ENCODE data around the gene ANTXR1.

Gene ANTXR1

DNA sequence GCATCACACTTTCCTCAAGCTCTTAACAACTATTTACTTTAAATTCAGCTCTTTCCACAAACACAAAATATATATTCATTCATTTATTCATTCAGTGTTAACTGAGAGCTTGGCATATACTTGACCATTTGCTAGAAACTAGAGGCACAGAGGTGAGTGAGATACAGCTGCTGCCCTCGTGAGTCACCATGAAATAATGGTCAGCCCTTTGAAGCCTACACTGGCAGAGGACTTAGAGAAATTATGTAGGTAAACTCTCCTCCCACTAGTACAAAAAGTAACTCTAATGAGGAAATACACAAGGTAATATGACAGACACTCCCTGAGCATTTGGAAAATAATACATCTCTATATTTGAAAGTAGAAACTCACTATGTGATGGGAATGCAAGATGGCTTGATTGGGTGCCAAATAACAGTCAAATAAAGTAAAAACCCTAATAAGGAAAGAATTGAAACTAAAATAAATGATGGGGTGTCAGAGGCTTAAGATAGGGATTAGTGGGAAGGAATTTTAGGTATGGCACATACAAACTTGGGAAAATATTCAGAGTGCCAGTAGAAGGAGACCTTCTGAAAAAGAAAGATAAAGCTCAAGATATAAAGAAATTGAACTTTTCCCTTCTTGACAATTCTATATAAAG is 61.1 kb downstream of the ANTXR1 start:
- TF ChIP-seq, protein P1, sequence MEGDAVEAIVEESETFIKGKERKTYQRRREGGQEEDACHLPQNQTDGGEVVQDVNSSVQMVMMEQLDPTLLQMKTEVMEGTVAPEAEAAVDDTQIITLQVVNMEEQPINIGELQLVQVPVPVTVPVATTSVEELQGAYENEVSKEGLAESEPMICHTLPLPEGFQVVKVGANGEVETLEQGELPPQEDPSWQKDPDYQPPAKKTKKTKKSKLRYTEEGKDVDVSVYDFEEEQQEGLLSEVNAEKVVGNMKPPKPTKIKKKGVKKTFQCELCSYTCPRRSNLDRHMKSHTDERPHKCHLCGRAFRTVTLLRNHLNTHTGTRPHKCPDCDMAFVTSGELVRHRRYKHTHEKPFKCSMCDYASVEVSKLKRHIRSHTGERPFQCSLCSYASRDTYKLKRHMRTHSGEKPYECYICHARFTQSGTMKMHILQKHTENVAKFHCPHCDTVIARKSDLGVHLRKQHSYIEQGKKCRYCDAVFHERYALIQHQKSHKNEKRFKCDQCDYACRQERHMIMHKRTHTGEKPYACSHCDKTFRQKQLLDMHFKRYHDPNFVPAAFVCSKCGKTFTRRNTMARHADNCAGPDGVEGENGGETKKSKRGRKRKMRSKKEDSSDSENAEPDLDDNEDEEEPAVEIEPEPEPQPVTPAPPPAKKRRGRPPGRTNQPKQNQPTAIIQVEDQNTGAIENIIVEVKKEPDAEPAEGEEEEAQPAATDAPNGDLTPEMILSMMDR (IDR thresholded peaks at IDR 0.05; ENCODE audit: low read depth, low read length, missing control alignments), result no peak
- no peak for DNase-seq (ENCODE audit: extremely low read depth, low read depth)
- H3K4me3 ChIP-seq (replicated peaks; ENCODE audit: low read depth, low read length), result no peak overlapping the region

DNA sequence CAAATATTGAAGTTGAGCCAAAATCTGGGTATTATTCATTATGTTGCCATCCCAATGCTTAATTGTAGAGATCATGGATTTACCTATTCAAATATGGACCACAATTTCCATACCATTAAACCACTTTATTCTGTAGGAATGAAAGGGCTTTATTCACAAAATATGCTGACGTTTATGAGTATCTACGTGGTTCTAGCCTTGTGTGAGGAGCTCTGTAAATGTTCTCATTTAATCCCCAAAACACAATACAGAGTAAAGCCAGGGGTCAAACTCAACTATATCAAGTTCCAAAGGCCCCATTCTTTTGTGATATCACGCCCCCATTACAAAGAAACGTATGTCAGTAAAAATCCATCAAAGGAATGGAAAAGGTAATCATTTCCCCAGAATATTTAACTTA is 61.9 kb downstream of the ANTXR1 start:
- TF ChIP-seq, protein P1 (IDR thresholded peaks at IDR 0.05; ENCODE audit: low read depth, low read length, missing control alignments), result no peak
- DNase-seq (ENCODE audit: extremely low read depth, low read depth), result no peak
- H3K4me3 ChIP-seq (replicated peaks; ENCODE audit: low read depth, low read length), result no peak overlapping the region

DNA sequence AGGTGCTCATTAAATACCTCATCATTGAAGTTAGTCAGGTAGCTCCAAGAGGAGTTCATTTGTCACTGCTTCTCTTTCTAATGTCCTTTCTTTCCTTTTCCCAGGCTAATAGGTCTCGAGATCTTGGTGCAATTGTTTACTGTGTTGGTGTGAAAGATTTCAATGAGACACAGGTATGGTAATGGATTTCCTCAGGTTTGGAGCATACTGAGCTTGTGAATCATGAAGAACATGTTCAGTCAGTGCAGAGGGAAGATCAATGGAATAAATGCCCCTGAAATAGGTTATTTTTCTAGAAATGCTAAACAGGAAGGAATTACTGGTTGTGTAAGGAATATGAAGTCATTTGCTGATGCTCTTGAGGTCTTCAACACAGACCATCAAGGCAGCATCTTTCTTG is 62.5 kb downstream of the ANTXR1 start:
- DNase-seq (ENCODE audit: extremely low read depth, low read depth), result no peak
- TF ChIP-seq, protein P1 (IDR thresholded peaks at IDR 0.05; ENCODE audit: low read depth, low read length, missing control alignments), result no peak
- H3K4me3 ChIP-seq (replicated peaks; ENCODE audit: low read depth, low read length), result no peak overlapping the region

DNA sequence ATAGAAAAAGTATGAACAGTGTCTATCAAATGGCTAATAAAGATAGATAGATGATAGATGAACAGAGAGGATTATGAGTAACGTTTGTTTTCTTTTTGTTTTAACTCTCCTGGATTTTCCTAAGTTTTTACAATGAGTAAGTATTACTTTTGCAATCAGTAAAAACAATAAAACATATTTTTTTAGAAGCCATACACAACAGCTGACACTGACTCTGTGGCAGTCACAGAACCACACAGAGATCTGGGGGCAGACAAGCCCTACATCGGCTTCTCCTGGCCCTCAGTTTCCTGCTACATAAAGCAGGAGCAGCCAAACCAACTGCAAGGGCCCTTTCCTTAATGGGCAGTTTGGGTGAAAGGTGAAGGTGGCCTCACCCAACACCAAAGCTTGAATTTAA is 63.6 kb downstream of the ANTXR1 start:
- H3K4me3 ChIP-seq (replicated peaks; ENCODE audit: low read depth, low read length), result no peak overlapping the region
- TF ChIP-seq, protein P1 (IDR thresholded peaks at IDR 0.05; ENCODE audit: low read depth, low read length, missing control alignments), result no peak
- DNase-seq (ENCODE audit: extremely low read depth, low read depth), result no peak

DNA sequence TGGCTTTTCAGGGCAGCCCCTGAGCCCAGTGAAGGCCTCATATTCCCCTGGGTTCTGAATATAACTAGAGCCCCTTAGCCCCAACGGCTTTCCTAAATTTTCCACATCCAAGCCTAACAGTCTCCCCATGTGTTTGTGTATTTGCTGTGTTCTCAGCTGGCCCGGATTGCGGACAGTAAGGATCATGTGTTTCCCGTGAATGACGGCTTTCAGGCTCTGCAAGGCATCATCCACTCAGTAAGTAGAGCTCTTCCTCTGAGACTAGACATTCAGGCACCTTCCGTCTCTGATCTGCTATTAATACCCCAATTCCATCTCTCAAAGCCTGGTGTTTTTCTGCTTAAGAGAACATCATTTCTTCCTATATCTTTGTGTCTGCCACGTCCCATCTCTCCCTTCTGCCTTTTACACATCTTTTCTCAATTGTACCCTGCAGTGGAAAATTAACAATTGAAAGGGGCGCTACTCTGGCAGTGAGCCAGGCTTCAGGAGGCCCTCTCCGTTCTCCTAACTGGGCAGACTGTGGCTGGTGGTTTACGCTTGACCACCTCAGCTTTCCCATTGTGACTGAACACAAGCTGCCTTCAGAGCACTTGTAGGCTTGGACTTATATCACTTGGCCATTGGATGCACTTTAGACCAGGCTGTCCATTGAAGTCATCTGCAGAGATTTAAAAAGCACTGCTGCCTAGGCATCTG is 64.4 kb downstream of the ANTXR1 start:
- TF ChIP-seq, protein P1 (IDR thresholded peaks at IDR 0.05; ENCODE audit: low read depth, low read length, missing control alignments), result no peak
- no peak for DNase-seq (ENCODE audit: extremely low read depth, low read depth)

DNA sequence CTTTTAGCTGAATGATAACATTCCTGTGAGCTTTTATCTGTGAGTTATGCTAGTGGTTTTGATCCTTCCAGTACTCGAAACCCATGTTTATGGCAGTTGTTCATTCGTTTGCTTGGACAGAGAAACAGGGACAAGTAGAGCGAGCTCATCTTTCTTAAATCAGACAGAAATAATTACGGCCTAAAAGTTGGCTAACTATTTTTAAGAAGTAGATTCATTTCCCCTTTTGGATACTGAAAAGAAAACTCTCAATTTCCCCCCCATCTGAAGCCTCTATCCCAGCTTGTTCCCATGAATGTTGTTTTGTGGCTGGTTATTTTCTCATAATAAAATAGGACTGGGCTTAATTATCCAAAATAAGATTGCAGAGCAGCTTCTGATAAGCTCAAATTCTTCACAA is 67.1 kb downstream of the ANTXR1 start:
- H3K4me3 ChIP-seq (replicated peaks; ENCODE audit: low read depth, low read length), result no peak overlapping the region
- TF ChIP-seq, protein P1 (IDR thresholded peaks at IDR 0.05; ENCODE audit: low read depth, low read length, missing control alignments), result no peak
- no peak for DNase-seq (ENCODE audit: extremely low read depth, low read depth)

More for the DNA sequence above, 64.4 kb downstream of the ANTXR1 start:
- no peak overlapping the region for H3K4me3 ChIP-seq (replicated peaks; ENCODE audit: low read depth, low read length)
